WTC11 (cell line): ENCODE results near the gene SERPINA4. TPM values are rescaled to one million over a fixed set of nuclear protein-coding genes. Genes with fewer than 3 reads are reported as not detected.

Source experiments
- ATAC-seq: fragments of 200-7000 bp; cut with Tn5 transposase; 2 replicates; pipeline ENCODE4 v1.10.0; 2021; ENCODE audit warnings: mild to moderate bottlenecking, moderate library complexity
- CTCF ChIA-PET: fragments of 300-600 bp; sonication (Branson Sonifier 250); formaldehyde crosslinking; loops from one replicate; lab custom pipeline; 2021; ENCODE audit warnings: antibody characterized with exemption; lab: Charles Lee
- POLR2A ChIA-PET: fragments of 350-600 bp; sonication (Branson Sonifier 250); formaldehyde crosslinking; loops from one replicate; lab custom pipeline; 2021; ENCODE audit warnings: antibody characterized with exemption; lab: Charles Lee
- DNase-seq: peaks from one replicate; pipeline ENCODE4 v3.0.0; 2021; ENCODE audit warnings: low spot score
- H3K27ac Mint-ChIP-seq: 2 replicates; pipeline ENCODE4 v1.8.0; 2021; ENCODE audit warnings: mixed read lengths
- H3K27me3 Mint-ChIP-seq: 2 replicates; pipeline ENCODE4 v1.8.0; 2021; ENCODE audit warnings: low read depth, mild to moderate bottlenecking, moderate library complexity, mixed read lengths
- H3K36me3 Mint-ChIP-seq: 2 replicates; pipeline ENCODE4 v1.8.0; 2021; ENCODE audit warnings: mixed read lengths
- H3K4me1 Mint-ChIP-seq: 2 replicates; pipeline ENCODE4 v1.8.0; 2022; ENCODE audit warnings: mixed read lengths
- H3K4me3 Mint-ChIP-seq: 2 replicates; pipeline ENCODE4 v1.8.0; 2021; ENCODE audit warnings: mild to moderate bottlenecking, moderate library complexity, mixed read lengths
- H3K9me3 Mint-ChIP-seq: 2 replicates; pipeline ENCODE4 v1.8.0; 2021; ENCODE audit warnings: mixed read lengths
- ATF2 ChIP-seq: sonication (generic); formaldehyde crosslinking; IDR thresholded peaks from 2 replicates; pipeline ENCODE4 v1.8.1; 2022; ENCODE audit warnings: low read depth, missing genetic modification reagents, borderline replicate concordance
- E2F4 ChIP-seq: sonication (generic); formaldehyde crosslinking; IDR thresholded peaks from 2 replicates; pipeline ENCODE4 v1.8.1; 2022; ENCODE audit warnings: low read depth, mild to moderate bottlenecking, moderate library complexity, missing genetic modification reagents, borderline replicate concordance
- E2F5 ChIP-seq: sonication (generic); formaldehyde crosslinking; IDR thresholded peaks from 2 replicates; pipeline ENCODE4 v1.8.1; 2022; ENCODE audit warnings: mild to moderate bottlenecking, moderate library complexity, missing genetic modification reagents
- ERG ChIP-seq: fragments of 250-450 bp; sonication (Bioruptor Pico); IDR thresholded peaks from 2 replicates; pipeline ENCODE4 v1.8.0; 2021; ENCODE audit warnings: mild to moderate bottlenecking
- ETV6 ChIP-seq: sonication (generic); formaldehyde crosslinking; IDR thresholded peaks from 2 replicates; pipeline ENCODE4 v1.8.1; 2022; ENCODE audit warnings: mild to moderate bottlenecking, missing genetic modification reagents
- GRHL2 ChIP-seq: fragments of 250-450 bp; sonication (Bioruptor Pico); IDR thresholded peaks from 2 replicates; pipeline ENCODE4 v1.8.0; 2022; ENCODE audit warnings: mild to moderate bottlenecking, moderate library complexity; ENCODE audit not compliant: insufficient replicate concordance, severe bottlenecking
- MAX ChIP-seq: sonication (generic); formaldehyde crosslinking; IDR thresholded peaks from 2 replicates; pipeline ENCODE4 v1.8.0; 2022; ENCODE audit warnings: mild to moderate bottlenecking, missing genetic modification reagents
- NFE2L1 ChIP-seq: sonication (generic); formaldehyde crosslinking; IDR thresholded peaks from 2 replicates; pipeline ENCODE4 v1.8.1; 2023; ENCODE audit warnings: missing genetic modification reagents
- NR1H2 ChIP-seq: sonication (generic); formaldehyde crosslinking; IDR thresholded peaks from 2 replicates; pipeline ENCODE4 v1.9.0; 2021; ENCODE audit warnings: mild to moderate bottlenecking, moderate library complexity, missing genetic modification reagents
- NR2C2 ChIP-seq: sonication (generic); formaldehyde crosslinking; IDR thresholded peaks from 2 replicates; pipeline ENCODE4 v1.8.0; 2022; ENCODE audit warnings: mild to moderate bottlenecking, missing genetic modification reagents
- PRRX2 ChIP-seq: fragments of 250-450 bp; sonication (Bioruptor Pico); IDR thresholded peaks from 2 replicates; pipeline ENCODE4 v1.8.0; 2021; ENCODE audit warnings: mild to moderate bottlenecking
- ZBTB21 ChIP-seq: sonication (generic); formaldehyde crosslinking; IDR thresholded peaks from 2 replicates; pipeline ENCODE4 v1.8.1; 2023; ENCODE audit warnings: mild to moderate bottlenecking, missing genetic modification reagents, borderline replicate concordance
- ZMAT4 ChIP-seq: fragments of 250-450 bp; sonication (Bioruptor Pico); IDR thresholded peaks from 2 replicates; pipeline ENCODE4 v1.9.0; 2021; ENCODE audit warnings: mild to moderate bottlenecking
- ZNF138 ChIP-seq: sonication (generic); formaldehyde crosslinking; conservative IDR thresholded peaks from 2 replicates; pipeline ENCODE4 v1.8.1; 2022; ENCODE audit warnings: mild to moderate bottlenecking, moderate library complexity, missing genetic modification reagents
- ZNF232 ChIP-seq: sonication (generic); formaldehyde crosslinking; IDR thresholded peaks from 2 replicates; pipeline ENCODE4 v1.8.0; 2022; ENCODE audit warnings: mild to moderate bottlenecking, missing genetic modification reagents
- ZNF423 ChIP-seq: fragments of 250-450 bp; sonication (Bioruptor Pico); IDR thresholded peaks from 2 replicates; pipeline ENCODE4 v2.1.2; 2022; ENCODE audit warnings: mild to moderate bottlenecking, moderate library complexity
- ZNF425 ChIP-seq: fragments of 250-450 bp; sonication (Bioruptor Pico); conservative IDR thresholded peaks from 2 replicates; pipeline ENCODE4 v1.9.0; 2021; ENCODE audit warnings: mild to moderate bottlenecking
- ZSCAN18 ChIP-seq: fragments of 250-450 bp; sonication (Bioruptor Pico); IDR thresholded peaks from 2 replicates; pipeline ENCODE4 v2.1.2; 2022; ENCODE audit warnings: mild to moderate bottlenecking, moderate library complexity
- total RNA-seq: library from RNA; stranded (reverse); gene quantifications from 3 replicates; pipeline ENCODE4 v1.2.3, GENCODE V29; 2021

SERPINA4 gene
- total RNA-seq, 1 experiment from 2014 or later = not detected

- ChIA-PET POLR2A (no interaction called here), CTCF (interaction anchor here (1.3 to 2.4 kb wide), 2 partner anchors 17 to 148 kb away, joined by 4 to 7 read pairs; no protein-coding TSS in a partner anchor)
- DNase-seq = no peak
Measured at GRCh38 chr14:94582199-94582750, 21.0 kb downstream of the SERPINA4 start.

More at GRCh38 chr14:94582199-94582750, 21.0 kb downstream of the SERPINA4 start:
- Mint-ChIP-seq H3K27ac (no peak overlapping the region), H3K9me3 (peaks cover 34% of the 10 kb centered on the region), H3K4me1 (peaks cover 10% of the 10 kb centered on the region; the same call in 1 of the 2 replicates), H3K27me3 (peaks cover 10% of the 10 kb centered on the region), H3K4me3 (no peak overlapping the region), H3K36me3 (peaks cover 7% of the 10 kb centered on the region)
- ATAC-seq = no peak
- TF ChIP-seq MAX (CRISPR knock-in tag) (no peak), GRHL2 (CRISPR knock-in tag) (no peak), E2F5 (CRISPR knock-in tag) (no peak), ETV6 (CRISPR knock-in tag) (no peak), ZSCAN18 (CRISPR knock-in tag) (no peak), PRRX2 (no peak), ZNF232 (CRISPR knock-in tag) (no peak), E2F4 (no peak), NFE2L1 (CRISPR knock-in tag) (no peak), ZNF425 (no peak), ZNF423 (CRISPR knock-in tag) (no peak), ATF2 (CRISPR knock-in tag) (no peak), ZBTB21 (CRISPR knock-in tag) (no peak), ZNF138 (CRISPR knock-in tag) (no peak), NR2C2 (CRISPR knock-in tag) (no peak), ERG (CRISPR knock-in tag) (no peak), NR1H2 (CRISPR knock-in tag) (no peak), ZMAT4 (CRISPR knock-in tag) (no peak)
